Urothelium cell line (cell line): ENCODE measurements around the gene CALCR.
A peak's percentile ranks its signal among the peaks of the same experiment; 100 is the strongest.
"Not testable (repeated sequence)": the region's sequence is repeated elsewhere in the genome, so short reads cannot be mapped to it uniquely, and the experiment has no call there.

Experiments used
- DNase-seq: peaks from one replicate; pipeline ENCODE4 v3.0.0; 2011; ENCODE audit warnings: low spot score, mixed read lengths
- FAIRE-seq: peaks from 2 replicates; lab custom pipeline; 2011; peaks lifted over from hg19 to GRCh38; lab: Jason Lieb, UNC

CALCR gene

GRCh38 chr7:93562936-93563335 is 11.6 kb downstream of the CALCR start:
- no peak for DNase-seq
- no peak for FAIRE-seq

GRCh38 chr7:93562106-93562505 is 12.4 kb downstream of the CALCR start:
- no peak for DNase-seq
- FAIRE-seq, result no peak

- FAIRE-seq, result no peak
- no peak for DNase-seq
Measured at GRCh38 chr7:93559639-93560491, 14.7 kb downstream of the CALCR start.

- FAIRE-seq (no peak), DNase-seq (no peak)
Measured at GRCh38 chr7:93558705-93559614, 15.6 kb downstream of the CALCR start.

GRCh38 chr7:93551931-93552330 is 22.6 kb downstream of the CALCR start:
- DNase-seq (no peak), FAIRE-seq (no peak)

GRCh38 chr7:93551063-93551895 is 23.2 kb downstream of the CALCR start:
- FAIRE-seq (peak; percentile 17), DNase-seq (peak; percentile 50)

- no peak for FAIRE-seq
- no peak for DNase-seq
Measured at GRCh38 chr7:93547716-93548115, 26.8 kb downstream of the CALCR start.

GRCh38 chr7:93544691-93545090 is 29.8 kb downstream of the CALCR start:
- DNase-seq (no peak), FAIRE-seq (peak; percentile 65)

GRCh38 chr7:93538061-93538460 is 36.5 kb downstream of the CALCR start:
- no peak for FAIRE-seq
- no peak for DNase-seq

GRCh38 chr7:93535616-93536015 is 38.9 kb downstream of the CALCR start:
- FAIRE-seq (no peak), DNase-seq (no peak)

GRCh38 chr7:93530701-93531100 is 43.8 kb downstream of the CALCR start:
- FAIRE-seq (no peak), DNase-seq (no peak)

- FAIRE-seq, result no peak
- no peak for DNase-seq
Measured at GRCh38 chr7:93516834-93517233, 57.7 kb downstream of the CALCR start.

- DNase-seq (peak; percentile 9), FAIRE-seq (no peak)
Measured at GRCh38 chr7:93515144-93515543, 59.4 kb downstream of the CALCR start.

GRCh38 chr7:93509303-93509702 is 65.2 kb downstream of the CALCR start:
- FAIRE-seq, result no peak
- no peak for DNase-seq

GRCh38 chr7:93503088-93503487 is 71.4 kb downstream of the CALCR start:
- DNase-seq, result no peak
- FAIRE-seq, result peak; percentile 66

- not testable (repeated sequence) for DNase-seq, FAIRE-seq
Measured at GRCh38 chr7:93491860-93492259, 82.7 kb downstream of the CALCR start.

- no peak for DNase-seq
- FAIRE-seq, result peak; percentile 37
Measured at GRCh38 chr7:93476491-93477344, 97.8 kb downstream of the CALCR start.

GRCh38 chr7:93475811-93476210 is 98.7 kb downstream of the CALCR start:
- FAIRE-seq (no peak), DNase-seq (no peak)

- FAIRE-seq (no peak), DNase-seq (no peak)
Measured at GRCh38 chr7:93471456-93471855, 103.1 kb downstream of the CALCR start.

GRCh38 chr7:93463764-93464163 is 110.8 kb downstream of the CALCR start:
- FAIRE-seq, result peak; percentile 78

More at GRCh38 chr7:93463764-93464163, 110.8 kb downstream of the CALCR start:
- no peak for DNase-seq
